AG04449 (cell line): ENCODE data around the gene CASP1.

Source experiments
- CTCF ChIA-PET: fragments of 350-600 bp; formaldehyde crosslinking; extraction: SDS; loops from one replicate; lab custom pipeline; 2021; ENCODE audit warnings: antibody characterized with exemption; lab: Yijun Ruan, JAX
- POLR2A ChIA-PET: fragments of 400-600, 350-600 bp; formaldehyde crosslinking; extraction: SDS; loops from one replicate; lab custom pipeline; 2020; ENCODE audit warnings: antibody characterized with exemption, inconsistent platforms; lab: Yijun Ruan, JAX
- DNase-seq: peaks from one replicate; pipeline ENCODE4 v3.0.0-alpha.2; 2010; ENCODE audit warnings: low read depth, low spot score
- H3K4me3 ChIP-seq: 2 replicates; pipeline ENCODE4 v1.5.1; 2011; ENCODE audit warnings: low read depth, mild to moderate bottlenecking, control low read depth, low read length
- CTCF ChIP-seq: IDR thresholded peaks from one replicate; pipeline ENCODE4 v1.5.1; 2011; ENCODE audit warnings: mild to moderate bottlenecking, moderate library complexity, low read length, control low read depth, inconsistent platforms; ENCODE audit not compliant: insufficient read depth; ENCODE audit errors: missing control alignments

The CASP1 gene

GRCh38 chr11:104997288-104997687 is 37.7 kb downstream of the CASP1 start:
- POLR2A ChIA-PET: no interaction called here
- no peak for DNase-seq
- no peak overlapping the region for H3K4me3 ChIP-seq
- CTCF ChIA-PET: no interaction called here
- TF ChIP-seq CTCF: no peak

- no peak overlapping the region for H3K4me3 ChIP-seq
- DNase-seq: no peak
- TF ChIP-seq CTCF: no peak
- POLR2A ChIA-PET: no interaction called here
- CTCF ChIA-PET: no interaction called here
Observed at GRCh38 chr11:104995001-104995408, 39.9 kb downstream of the CASP1 start.

GRCh38 chr11:104992781-104993180 is 42.2 kb downstream of the CASP1 start:
- POLR2A ChIA-PET: no interaction called here
- TF ChIP-seq CTCF: no peak
- DNase-seq: no peak
- H3K4me3 ChIP-seq: no peak overlapping the region
- CTCF ChIA-PET: no interaction called here

- H3K4me3 ChIP-seq: no peak overlapping the region
- no peak for DNase-seq
- ChIA-PET CTCF (no interaction called here), POLR2A (no interaction called here)
- TF ChIP-seq CTCF: no peak
Observed at GRCh38 chr11:104991994-104992393, 43.0 kb downstream of the CASP1 start.

GRCh38 chr11:104984808-104985207 is 50.1 kb downstream of the CASP1 start:
- CTCF ChIA-PET: no interaction called here
- POLR2A ChIA-PET: no interaction called here
- no peak overlapping the region for H3K4me3 ChIP-seq
- TF ChIP-seq CTCF: no peak
- DNase-seq: no peak

- ChIA-PET CTCF (no interaction called here), POLR2A (no interaction called here)
- no peak overlapping the region for H3K4me3 ChIP-seq
- no peak for DNase-seq
- TF ChIP-seq CTCF: no peak
Observed at GRCh38 chr11:104979839-104980238, 55.1 kb downstream of the CASP1 start.
